SH-SY5Y (cell line): Measurements from ENCODE around the gene MAP2.

ENCODE experiments used
- GATA2 ChIP-seq: IDR thresholded peaks from 2 replicates; pipeline ENCODE4 v1.6.1; 2011; ENCODE audit warnings: mild to moderate bottlenecking, low read depth, low read length
- GATA3 ChIP-seq: IDR thresholded peaks from 2 replicates; pipeline ENCODE4 v1.6.1; 2011; ENCODE audit warnings: low read depth, mild to moderate bottlenecking, low read length, moderate library complexity

MAP2 gene

GRCh38 chr2:209685963-209686362, 262.1 kb downstream of the MAP2 start:
- TF ChIP-seq GATA3 (no peak), GATA2 (no peak)

GRCh38 chr2:209686448-209686847, 262.6 kb downstream of the MAP2 start:
- no peak for TF ChIP-seq GATA3
- no peak for TF ChIP-seq GATA2

GRCh38 chr2:209687323-209687969, 263.6 kb downstream of the MAP2 start:
- TF ChIP-seq GATA2 (no peak), GATA3 (no peak)

GRCh38 chr2:209688385-209688784, 264.5 kb downstream of the MAP2 start:
- TF ChIP-seq GATA2 (no peak), GATA3 (no peak)

GRCh38 chr2:209690029-209690754, 266.3 kb downstream of the MAP2 start:
- TF ChIP-seq GATA2: no peak

DNA sequence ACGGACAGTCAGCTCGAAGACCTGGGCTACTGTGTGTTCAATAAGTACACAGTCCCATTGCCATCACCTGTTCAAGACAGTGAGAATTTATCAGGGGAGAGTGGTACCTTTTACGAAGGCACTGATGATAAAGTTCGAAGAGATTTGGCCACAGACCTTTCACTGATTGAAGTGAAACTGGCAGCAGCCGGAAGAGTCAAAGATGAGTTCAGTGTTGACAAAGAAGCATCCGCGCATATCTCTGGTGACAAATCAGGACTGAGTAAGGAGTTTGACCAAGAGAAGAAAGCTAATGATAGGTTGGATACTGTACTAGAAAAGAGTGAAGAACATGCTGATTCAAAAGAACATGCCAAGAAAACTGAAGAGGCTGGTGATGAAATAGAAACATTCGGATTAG, 270.9 kb downstream of the MAP2 start:
- no peak for TF ChIP-seq GATA2

GRCh38 chr2:209696836-209697711, 273.2 kb downstream of the MAP2 start:
- TF ChIP-seq GATA2: no peak
- TF ChIP-seq GATA3: no peak

DNA sequence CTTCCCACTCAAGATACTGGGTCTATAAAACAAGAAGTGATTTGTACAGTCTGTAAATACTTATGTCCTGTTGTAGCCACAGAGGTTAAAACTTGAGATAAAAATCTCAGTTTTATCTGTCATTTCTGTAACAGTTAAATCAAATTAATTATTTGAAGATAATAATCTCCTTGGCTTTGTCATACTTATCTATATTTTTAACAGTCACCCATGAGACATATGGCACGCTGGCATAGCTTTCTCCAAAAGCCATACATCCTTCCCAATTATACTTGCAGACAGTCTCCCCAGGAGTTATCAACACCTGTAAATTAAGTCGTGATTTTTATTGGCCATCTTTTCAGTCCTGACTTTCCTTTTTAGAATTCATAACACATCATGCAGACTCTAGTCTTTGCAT, 278.9 kb downstream of the MAP2 start:
- TF ChIP-seq GATA3 (peak; percentile 50; the same call in 1 of the 2 replicates), GATA2 (no peak)

GRCh38 chr2:209713219-209713618, 289.4 kb downstream of the MAP2 start:
- TF ChIP-seq GATA3 (no peak), GATA2 (no peak)

DNA sequence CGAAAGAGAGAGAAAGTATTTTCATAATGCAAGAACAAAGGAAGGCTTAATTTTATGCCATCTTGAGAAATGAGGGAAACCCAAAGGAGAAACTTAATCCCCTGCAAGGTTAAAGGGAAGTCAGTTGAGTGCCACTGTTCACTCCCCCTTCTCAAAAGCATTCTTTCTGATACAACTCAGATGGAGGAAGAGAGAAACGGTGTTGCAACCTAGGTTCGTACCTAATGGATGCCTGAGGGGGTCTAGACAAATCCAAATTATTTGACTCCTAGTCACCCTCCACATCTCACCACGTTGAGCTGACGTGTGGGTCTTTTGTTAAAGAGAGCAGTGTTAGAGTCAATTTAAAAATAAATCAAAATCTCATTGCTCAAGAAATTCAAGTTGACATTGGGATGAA, 295.2 kb downstream of the MAP2 start:
- TF ChIP-seq GATA2 (no peak), GATA3 (no peak)

DNA sequence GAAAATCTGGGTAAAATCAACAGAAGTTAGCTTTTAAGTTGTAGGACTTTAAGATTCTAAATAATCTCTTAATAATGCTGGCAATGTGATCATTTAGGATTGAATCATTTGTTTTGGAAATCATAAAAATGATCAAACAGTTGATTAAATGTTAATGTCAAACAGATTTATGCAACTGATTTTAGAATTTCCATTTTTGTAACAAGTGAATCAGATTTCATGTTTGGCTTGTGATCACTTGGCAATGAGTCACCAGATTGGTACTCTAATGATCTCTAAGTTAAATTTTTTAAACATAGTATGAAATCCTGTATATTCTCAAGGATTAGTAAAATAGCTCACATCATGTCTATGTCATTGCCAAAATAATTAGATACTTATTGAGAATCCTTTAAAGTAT, 297.6 kb downstream of the MAP2 start:
- TF ChIP-seq GATA3: no peak
- TF ChIP-seq GATA2: no peak

- TF ChIP-seq GATA2: no peak
- TF ChIP-seq GATA3: no peak
Observed at GRCh38 chr2:209726311-209726710, 302.5 kb downstream of the MAP2 start.

DNA sequence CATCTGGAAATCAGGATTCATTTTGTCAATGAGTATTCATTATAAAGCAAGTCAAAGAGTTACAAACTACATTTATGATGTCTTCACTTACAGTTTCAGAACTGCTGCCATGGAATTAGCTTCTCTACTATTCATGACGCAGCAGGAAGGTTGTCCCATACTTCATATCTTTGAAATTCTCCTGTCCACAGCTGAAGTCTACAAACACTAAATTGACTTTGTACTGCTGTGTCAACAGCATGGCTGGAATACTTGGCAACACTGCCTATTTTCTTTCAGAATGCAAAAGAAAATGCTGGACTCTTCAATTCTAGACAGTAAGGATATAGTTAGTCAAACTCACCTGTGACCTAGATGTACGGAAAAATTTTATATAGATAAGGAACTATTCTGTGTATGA, 303.2 kb downstream of the MAP2 start:
- TF ChIP-seq GATA3 (no peak), GATA2 (no peak)

DNA sequence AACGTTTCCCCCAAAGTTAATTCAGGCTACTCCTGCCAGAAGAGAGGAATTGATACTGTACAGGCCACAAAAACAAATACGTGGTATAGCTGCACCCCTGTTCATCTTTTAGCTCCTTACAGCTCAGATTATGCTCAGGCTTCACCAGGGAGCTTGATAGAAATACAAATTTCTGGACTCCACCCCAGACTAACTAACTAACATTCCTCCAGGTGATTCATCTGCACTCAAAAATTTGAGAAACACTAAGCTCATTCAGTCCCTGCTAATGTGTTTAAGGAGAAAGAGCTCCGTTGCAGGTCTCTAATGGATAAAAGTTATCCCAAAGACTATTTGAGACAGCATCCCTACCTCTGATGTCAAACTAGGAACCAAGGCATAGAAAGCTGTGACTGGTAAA, 311.0 kb downstream of the MAP2 start:
- TF ChIP-seq GATA2 (no peak), GATA3 (no peak)

DNA sequence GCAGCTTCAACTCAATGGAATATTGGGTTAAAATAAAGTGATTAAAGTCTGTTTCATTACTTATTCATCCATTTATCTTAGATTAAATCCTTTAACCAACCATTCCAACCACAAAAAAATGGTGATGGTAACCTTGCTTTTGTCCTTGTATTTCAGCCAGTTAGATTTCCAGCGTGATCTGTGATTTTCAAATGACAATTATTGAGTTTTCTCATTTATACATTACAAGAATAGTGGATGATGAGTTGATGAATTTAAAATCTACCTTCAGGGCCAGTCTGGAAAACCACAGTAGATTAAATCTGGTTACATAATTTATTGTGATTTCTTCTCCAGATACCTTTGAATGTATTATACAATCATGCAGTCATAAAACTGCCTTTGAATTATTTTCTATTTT, 318.1 kb downstream of the MAP2 start:
- TF ChIP-seq GATA2 (no peak; the same call in 1 of the 2 replicates), GATA3 (peak; percentile 63)

GRCh38 chr2:209753020-209753419, 329.2 kb downstream of the MAP2 start:
- TF ChIP-seq GATA3 (no peak), GATA2 (no peak)
